MM.1S (cell line): ENCODE measurements around the gene C9orf43.

ENCODE experiments used
- DNase-seq: peaks from one replicate; pipeline ENCODE4 v3.0.0-alpha.2; 2015
- H2AFZ ChIP-seq: fragments of 300-600 bp; sonication (generic); 2 replicates; pipeline ENCODE4 v1.6.0; 2016; ENCODE audit warnings: antibody characterized with exemption, low read length
- H3F3A ChIP-seq: fragments of 300-600 bp; sonication (generic); 2 replicates; pipeline ENCODE4 v1.6.1; 2016; ENCODE audit warnings: mild to moderate bottlenecking, antibody characterized with exemption, low read length, moderate library complexity, mixed read lengths; ENCODE audit not compliant: insufficient read depth
- H3K27ac ChIP-seq: fragments of 300-600 bp; sonication (generic); 2 replicates; pipeline ENCODE4 v1.5.1; 2016; ENCODE audit warnings: mild to moderate bottlenecking, low read length
- H3K27me3 ChIP-seq: fragments of 300-600 bp; sonication (generic); replicated peaks from 2 replicates; pipeline ENCODE4 v1.6.0; 2016; ENCODE audit warnings: low read length; ENCODE audit not compliant: insufficient read depth
- H3K36me3 ChIP-seq: fragments of 300-600 bp; sonication (generic); replicated peaks from 2 replicates; pipeline ENCODE4 v1.6.1; 2016; ENCODE audit warnings: mild to moderate bottlenecking, low read length, mixed read lengths; ENCODE audit not compliant: insufficient read depth
- H3K4me1 ChIP-seq: fragments of 300-600 bp; sonication (generic); 2 replicates; pipeline ENCODE4 v1.6.1; 2016; ENCODE audit warnings: low read length, mixed read lengths
- H3K4me2 ChIP-seq: fragments of 300-600 bp; sonication (generic); 2 replicates; pipeline ENCODE4 v1.6.0; 2016; ENCODE audit warnings: low read depth, low read length
- H3K4me3 ChIP-seq: fragments of 300-600 bp; sonication (generic); 2 replicates; pipeline ENCODE4 v1.5.1; 2016; ENCODE audit warnings: low read length, mixed read lengths
- H3K79me2 ChIP-seq: fragments of 300-600 bp; sonication (generic); 2 replicates; pipeline ENCODE4 v1.6.1; 2016; ENCODE audit warnings: mixed run types, low read length, mixed read lengths
- H3K9ac ChIP-seq: fragments of 300-600 bp; sonication (generic); 2 replicates; pipeline ENCODE4 v1.6.1; 2016; ENCODE audit warnings: low read length, mixed read lengths
- H3K9me2 ChIP-seq: fragments of 300-600 bp; sonication (generic); replicated peaks from 2 replicates; pipeline ENCODE4 v1.6.1; 2016; ENCODE audit warnings: mild to moderate bottlenecking, low read length, mixed read lengths; ENCODE audit not compliant: insufficient read depth
- H3K9me3 ChIP-seq: fragments of 300-600 bp; sonication (generic); replicated peaks from 2 replicates; pipeline ENCODE4 v1.6.1; 2016; ENCODE audit warnings: mild to moderate bottlenecking, low read length, mixed read lengths; ENCODE audit not compliant: insufficient read depth
- H4K20me1 ChIP-seq: fragments of 300-600 bp; sonication (generic); 2 replicates; pipeline ENCODE4 v1.6.1; 2016; ENCODE audit warnings: mild to moderate bottlenecking, low read length, moderate library complexity, mixed read lengths; ENCODE audit not compliant: insufficient read depth
- CTCF ChIP-seq: fragments of 300-600 bp; sonication (generic); IDR thresholded peaks from 2 replicates; pipeline ENCODE4 v1.5.1; 2016; ENCODE audit warnings: antibody characterized with exemption, low read length, mixed read lengths
- EZH2 ChIP-seq: fragments of 300-600 bp; sonication (generic); optimal IDR thresholded peaks from 2 replicates; pipeline ENCODE3; 2017; ENCODE audit warnings: low read depth, mild to moderate bottlenecking, antibody characterized with exemption, low read length, mixed read lengths
- EZH2phosphoT487 ChIP-seq: fragments of 300-600 bp; sonication (generic); IDR thresholded peaks from 2 replicates; pipeline ENCODE4 v1.6.1; 2018; ENCODE audit warnings: antibody characterized with exemption, low read length

C9orf43 gene

GRCh38 chr9:113387560-113388230 lies 22.9 kb upstream of the C9orf43 start:
- no peak for DNase-seq
- Histone ChIP-seq H3K27me3 (no peaks in the 10 kb centered on the region), H3F3A (no peaks in the 10 kb centered on the region), H3K9me3 (no peaks in the 10 kb centered on the region), H3K4me3 (no peak overlapping the region), H3K9me2 (no peaks in the 10 kb centered on the region), H2AFZ (no peak overlapping the region), H3K36me3 (no peaks in the 10 kb centered on the region), H3K79me2 (no peaks in the 10 kb centered on the region), H3K9ac (no peak overlapping the region), H3K4me2 (no peak overlapping the region), H4K20me1 (no peaks in the 10 kb centered on the region), H3K4me1 (no peaks in the 10 kb centered on the region), H3K27ac (no peak overlapping the region)
- TF ChIP-seq EZH2phosphoT487 (no peak), CTCF (no peak), EZH2 (no peak)

GRCh38 chr9:113388833-113389232 lies 21.7 kb upstream of the C9orf43 start:
- Histone ChIP-seq H3K27me3 (no peaks in the 10 kb centered on the region), H4K20me1 (no peaks in the 10 kb centered on the region), H3K4me3 (no peak overlapping the region), H3K4me2 (no peak overlapping the region), H3K36me3 (no peaks in the 10 kb centered on the region), H2AFZ (no peak overlapping the region), H3K9me3 (no peaks in the 10 kb centered on the region), H3K4me1 (no peaks in the 10 kb centered on the region), H3K9me2 (no peaks in the 10 kb centered on the region), H3F3A (no peaks in the 10 kb centered on the region), H3K9ac (no peak overlapping the region), H3K79me2 (no peaks in the 10 kb centered on the region), H3K27ac (no peak overlapping the region)
- no peak for DNase-seq
- no peak for TF ChIP-seq EZH2
- TF ChIP-seq CTCF: no peak
- TF ChIP-seq EZH2phosphoT487: no peak

DNA sequence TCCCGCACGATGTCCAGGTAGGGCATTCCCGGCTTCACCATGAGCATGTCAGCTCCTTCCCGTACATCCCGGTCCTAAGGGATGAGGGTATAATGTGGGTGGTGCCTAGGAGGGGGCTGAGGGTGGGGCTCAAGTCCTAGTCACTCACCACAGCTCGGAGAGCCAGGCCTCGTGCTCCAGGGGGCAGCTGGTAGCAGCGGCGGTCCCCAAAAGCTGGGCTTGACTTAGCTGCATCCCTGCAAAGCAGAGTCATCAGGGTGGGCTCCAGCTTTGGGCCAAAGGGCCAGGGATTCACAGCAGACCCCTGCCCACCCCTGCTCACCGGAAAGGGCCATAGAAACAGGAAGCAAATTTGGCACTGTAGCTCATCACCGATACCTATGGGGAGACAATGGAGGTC lies 21.1 kb upstream of the C9orf43 start:
- Histone ChIP-seq H3K4me1 (no peaks in the 10 kb centered on the region), H3F3A (no peaks in the 10 kb centered on the region), H3K79me2 (no peaks in the 10 kb centered on the region), H3K4me3 (no peak overlapping the region), H4K20me1 (no peaks in the 10 kb centered on the region), H3K9me3 (no peaks in the 10 kb centered on the region), H3K9ac (no peak overlapping the region), H3K9me2 (no peaks in the 10 kb centered on the region), H3K27ac (no peak overlapping the region), H2AFZ (no peak overlapping the region), H3K36me3 (no peaks in the 10 kb centered on the region), H3K27me3 (no peaks in the 10 kb centered on the region), H3K4me2 (no peak overlapping the region)
- DNase-seq: no peak
- TF ChIP-seq EZH2: no peak
- no peak for TF ChIP-seq CTCF
- TF ChIP-seq EZH2phosphoT487: no peak
